ENCODE data around the gene RELB. TPM values are rescaled to one million over a fixed set of nuclear protein-coding genes. Genes with fewer than 3 reads are reported as not detected.
"Not testable (repeated sequence)": the region's sequence is repeated elsewhere in the genome, so short reads cannot be mapped to it uniquely, and the experiment has no call there.

The RELB gene
- total RNA-seq, 1 donor from 2014 or later: 2.9 TPM

- H3K36me3 ChIP-seq; H3K27me3 ChIP-seq; H3K9me3 ChIP-seq; intact Hi-C loops (cut with DNase I); DNase-seq (ENCODE audit: extremely low spot score in 2 of 2): not testable (repeated sequence)
- TF ChIP-seq POLR2AphosphoS5 (IDR thresholded peaks at IDR 0.05; ENCODE audit: insufficient read depth in 1 of 2, low read depth in 1 of 2): peak in 1 of 2 donors; percentile 15
- peaks cover 17% of the 10 kb centered on the region for H3K4me1 ChIP-seq
- H3K27ac ChIP-seq: peak overlapping the region; percentile 64
- peak overlapping the region; percentile 79 to 91 for H3K4me3 ChIP-seq
Observed at GRCh38 chr19:45000665-45001064, 599 bp upstream of the RELB start.

GRCh38 chr19:45003485-45003884 is 2.2 kb downstream of the RELB start:
- Histone ChIP-seq H3K36me3 (no peaks in the 10 kb centered on the region), H3K27me3 (no peaks in the 10 kb centered on the region), H3K4me1 (peaks cover 17% of the 10 kb centered on the region), H3K4me3 (no peak overlapping the region), H3K27ac (no peak overlapping the region), H3K9me3 (no peaks in the 10 kb centered on the region)
- no peak for TF ChIP-seq CTCF (IDR thresholded peaks at IDR 0.05)
- TF ChIP-seq POLR2A (IDR thresholded peaks at IDR 0.05): no peak
- TF ChIP-seq POLR2AphosphoS5 (IDR thresholded peaks at IDR 0.05; ENCODE audit: insufficient read depth in 1 of 2, low read depth in 1 of 2): no peak
- DNase-seq (ENCODE audit: extremely low spot score in 2 of 2): no peak
- intact Hi-C loops (cut with DNase I): no loop called here

GRCh38 chr19:45005787-45006186 is 4.5 kb downstream of the RELB start:
- no peaks in the 10 kb centered on the region for H3K9me3 ChIP-seq
- peaks cover 11% of the 10 kb centered on the region for H3K4me1 ChIP-seq
- intact Hi-C loops (cut with DNase I): no loop called here
- no peak for DNase-seq (ENCODE audit: extremely low spot score in 2 of 2)
- no peak for TF ChIP-seq CTCF (IDR thresholded peaks at IDR 0.05)
- H3K27ac ChIP-seq: no peak overlapping the region
- H3K36me3 ChIP-seq: no peaks in the 10 kb centered on the region
- H3K27me3 ChIP-seq: no peaks in the 10 kb centered on the region
- H3K4me3 ChIP-seq: no peak overlapping the region

- Histone ChIP-seq H3K4me1 (no peaks in the 10 kb centered on the region), H3K9me3 (no peaks in the 10 kb centered on the region), H3K36me3 (peaks cover 0 to under 1% of the 10 kb centered on the region in 2 donors), H3K27me3 (no peaks in the 10 kb centered on the region), H3K4me3 (no peak overlapping the region), H3K27ac (no peak overlapping the region)
- DNase-seq (ENCODE audit: extremely low spot score in 2 of 2): no peak
- no peak for TF ChIP-seq POLR2AphosphoS5 (IDR thresholded peaks at IDR 0.05; ENCODE audit: insufficient read depth in 1 of 2, low read depth in 1 of 2)
- no peak for TF ChIP-seq CTCF (IDR thresholded peaks at IDR 0.05)
- no peak for TF ChIP-seq POLR2A (IDR thresholded peaks at IDR 0.05)
- intact Hi-C loops (cut with DNase I): no loop called here
Observed at GRCh38 chr19:45008552-45008951, 7.3 kb downstream of the RELB start.

GRCh38 chr19:45009625-45010255 is 8.5 kb downstream of the RELB start:
- DNase-seq (ENCODE audit: extremely low spot score in 2 of 2): no peak
- Histone ChIP-seq H3K4me1 (no peaks in the 10 kb centered on the region), H3K4me3 (no peak overlapping the region), H3K27me3 (no peaks in the 10 kb centered on the region), H3K36me3 (peaks cover 0 to 9% of the 10 kb centered on the region in 2 donors), H3K27ac (no peak overlapping the region), H3K9me3 (no peaks in the 10 kb centered on the region)
- intact Hi-C loops (cut with DNase I): no loop called here
- TF ChIP-seq POLR2AphosphoS5 (IDR thresholded peaks at IDR 0.05; ENCODE audit: insufficient read depth in 1 of 2, low read depth in 1 of 2): no peak
- no peak for TF ChIP-seq CTCF (IDR thresholded peaks at IDR 0.05)
- no peak for TF ChIP-seq POLR2A (IDR thresholded peaks at IDR 0.05)

Data from vagina (tissue), 2 donors.